Measurements from ENCODE around the gene COQ2. TPM values are rescaled to one million over a fixed set of nuclear protein-coding genes. Genes with fewer than 3 reads are reported as not detected.

COQ2 gene
- total RNA-seq, 2 experiments from 2014 or later: 18.2 to 20.1 TPM

DNA sequence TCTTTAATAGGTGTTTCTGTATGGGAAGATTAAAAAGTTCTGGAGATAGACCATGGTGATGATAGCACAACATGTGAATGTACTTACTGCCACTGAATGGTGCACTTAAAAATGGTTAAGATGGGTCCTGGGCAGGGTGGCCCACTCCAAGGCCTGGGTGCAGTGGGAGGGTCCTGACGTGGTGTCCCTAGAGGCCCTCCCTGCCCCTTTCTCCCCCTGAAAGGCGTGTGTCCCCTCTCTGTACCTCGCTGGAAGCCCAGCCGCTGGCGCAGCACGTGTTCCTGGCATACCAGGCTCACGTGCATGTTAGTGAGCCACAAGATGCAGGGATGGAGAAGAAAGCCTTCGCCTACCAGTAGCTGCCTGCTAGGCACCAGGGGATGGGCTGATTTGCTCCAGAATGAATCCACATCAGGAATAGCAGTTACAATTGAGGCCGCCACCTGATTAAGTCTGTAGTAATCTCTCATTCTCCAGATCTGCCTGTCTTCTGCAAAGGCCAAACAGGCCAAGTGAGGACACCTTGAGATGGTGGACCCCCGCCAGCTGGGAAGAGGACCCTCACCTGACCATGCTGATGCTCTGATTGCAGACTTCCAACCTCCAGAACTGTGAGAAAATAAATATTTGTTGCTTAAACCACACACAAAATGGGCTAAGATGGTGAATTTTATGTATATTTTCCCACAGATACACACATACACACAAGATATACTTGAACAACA is 67.5 kb downstream of the COQ2 start:
- POLR2A ChIA-PET: interaction anchor here (0.6 to 2.3 kb wide), 6 partner anchors 102 to 182 kb away, joined by 3 to 7 read pairs (median 4); partner anchors contain the start of genes COPS4 and PLAC8
- H3K4me3 Mint-ChIP-seq: peak overlapping the region; percentile 20

DNA sequence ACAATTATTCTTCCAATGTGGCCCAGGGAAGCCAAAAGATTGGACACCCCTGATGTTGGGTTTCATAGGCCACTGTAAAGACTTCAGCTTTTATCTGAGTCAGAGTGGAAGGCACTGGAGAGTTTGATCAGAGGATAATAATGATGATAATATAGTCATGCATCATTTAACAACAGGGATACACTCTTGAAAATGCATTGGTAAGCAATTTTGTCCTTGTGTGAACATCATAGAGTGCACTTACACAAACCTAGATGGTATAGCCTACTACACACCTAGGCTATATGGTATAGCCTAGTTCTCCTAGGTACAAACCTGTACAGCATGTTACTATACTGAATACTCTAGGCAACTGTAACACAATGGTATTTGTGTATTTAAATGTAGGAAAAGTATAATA is 70.5 kb downstream of the COQ2 start:
- H3K4me3 Mint-ChIP-seq: no peak overlapping the region
- peaks cover 3% of the 10 kb centered on the region for H3K9me3 Mint-ChIP-seq (ENCODE audit: low read depth)
- ChIA-PET POLR2A (interaction anchor here (0.6 kb wide), 1 partner anchor 140 kb away, joined by 3 read pairs; no protein-coding TSS in a partner anchor), CTCF (interaction anchor here (1.3 kb wide), 1 partner anchor 154 kb away, joined by 3 read pairs; no protein-coding TSS in a partner anchor)
- no peak overlapping the region for H3K27ac Mint-ChIP-seq
- H3K4me1 Mint-ChIP-seq: peaks cover 84% of the 10 kb centered on the region
- H3K36me3 Mint-ChIP-seq (ENCODE audit: low read depth): peaks cover 4% of the 10 kb centered on the region
- DNase-seq (no peak), ATAC-seq (no peak)
- H3K27me3 Mint-ChIP-seq: no peaks in the 10 kb centered on the region
- intact Hi-C loops (cut with DNase I, micrococcal nuclease): no loop called here

More for the DNA sequence above, 67.5 kb downstream of the COQ2 start:
- H3K36me3 Mint-ChIP-seq (ENCODE audit: low read depth): peaks cover 4% of the 10 kb centered on the region
- peaks cover 3% of the 10 kb centered on the region for H3K9me3 Mint-ChIP-seq (ENCODE audit: low read depth)
- no peak for DNase-seq
- intact Hi-C loops (cut with DNase I, micrococcal nuclease): loop anchor here (1.0 to 5.0 kb wide), 4 partner anchors 140 to 310 kb away; partner anchors contain the start of gene MRPS18C (in 1 of the 2)
- no peak for ATAC-seq
- H3K27me3 Mint-ChIP-seq: peaks cover 2% of the 10 kb centered on the region
- H3K27ac Mint-ChIP-seq: peak overlapping the region; percentile 76
- CTCF ChIA-PET: interaction anchor here (0.7 to 1.7 kb wide), 14 partner anchors 12 to 1345 kb away, joined by 3 to 9 read pairs (median 4); no protein-coding TSS in a partner anchor
- peaks cover 83% of the 10 kb centered on the region for H3K4me1 Mint-ChIP-seq

Other genes with a start within 250 kb of the COQ2 start
- 10 to 100 TPM; 35.7 to 35.9 TPM for gene COPS4, start 249.6 kb downstream of the COQ2 start, total RNA-seq
- gene PLAC8, start 170.1 kb downstream of the COQ2 start, total RNA-seq: 10 to 100 TPM; 54.4 to 72.3 TPM
- gene HPSE, start 50.0 kb upstream of the COQ2 start, total RNA-seq: 10 to 100 TPM; 11.4 TPM
- 10 to 100 TPM in 1 of 2 experiments, 1 to 10 TPM in 1; 9.3 to 10.1 TPM for gene HELQ, start 171.0 kb upstream of the COQ2 start, total RNA-seq
- gene MRPS18C, start 171.3 kb upstream of the COQ2 start, total RNA-seq: 10 to 100 TPM; 78.0 to 89.5 TPM
- 10 to 100 TPM; 19.2 to 22.6 TPM for gene ABRAXAS1, start 200.3 kb upstream of the COQ2 start, total RNA-seq